Neutrophil (primary cell): ENCODE results near the gene ZNF223.

ENCODE experiments used
- H3K27ac ChIP-seq: fragments of 200-600 bp; sonication (generic); 2 replicates; pipeline ENCODE4 v1.5.1; 2016; ENCODE audit warnings: mild to moderate bottlenecking, moderate library complexity
- H3K27me3 ChIP-seq: fragments of 200-600 bp; sonication (generic); 2 replicates; pipeline ENCODE4 v1.6.0; 2016; ENCODE audit warnings: mild to moderate bottlenecking
- H3K36me3 ChIP-seq: fragments of 200-600 bp; sonication (generic); 2 replicates; pipeline ENCODE4 v1.5.1; 2017
- H3K4me1 ChIP-seq, 2 experiments: fragments of 200-600 bp in 1 of 2; sonication (generic) in 1 of 2; 1 replicate in 1 of 2; 2 replicates in 1 of 2; pipeline versions ENCODE4 v1.5.1 to v1.6.1; 2013 to 2016; ENCODE audit warnings: low read depth in 1 of 2, low read length in 1 of 2, mild to moderate bottlenecking in 1 of 2, moderate library complexity in 1 of 2; ENCODE audit not compliant: control insufficient read depth in 1 of 2, insufficient read depth in 1 of 2
- H3K4me3 ChIP-seq, 2 experiments: fragments of 200-600 bp in 1 of 2; sonication (generic) in 1 of 2; 1 replicate in 1 of 2; 2 replicates in 1 of 2; pipeline ENCODE4 v1.5.1; 2013 to 2016; ENCODE audit warnings: low read depth in 1 of 2, low read length in 1 of 2, mild to moderate bottlenecking in 1 of 2, moderate library complexity in 1 of 2
- H3K9me3 ChIP-seq: fragments of 200-600 bp; sonication (generic); 2 replicates; pipeline ENCODE4 v1.5.1; 2016
- CTCF ChIP-seq: fragments of 200-600 bp; sonication (generic); IDR thresholded peaks from 2 replicates; pipeline ENCODE4 v1.5.1; 2016; ENCODE audit warnings: antibody characterized with exemption

ZNF223 gene

GRCh38 chr19:44025217-44025936, 26.5 kb upstream of the ZNF223 start, which contains the start of gene ZNF222:
TSS of gene ZNF222 (plus strand) at chr19:44025379. CDS start at chr19:44025437, 58 bp downstream.
- Histone ChIP-seq H3K9me3 (no peaks in the 10 kb centered on the region), H3K4me3 (peak within 1 kb of the TSS; percentile 58 to 74), H3K4me1 (peaks cover 8 to 11% of the 10 kb centered on the region in 2 experiments), H3K36me3 (peaks cover 15% of the 10 kb centered on the region), H3K27ac (peak within 1 kb of the TSS; percentile 47), H3K27me3 (no peaks in the 10 kb centered on the region)
- TF ChIP-seq CTCF = no peak

GRCh38 chr19:44026622-44027021, 25.2 kb upstream of the ZNF223 start:
- Histone ChIP-seq H3K4me1 (peaks cover 8 to 11% of the 10 kb centered on the region in 2 experiments), H3K27ac (no peak overlapping the region), H3K4me3 (no peak overlapping the region), H3K9me3 (peaks cover 12% of the 10 kb centered on the region), H3K36me3 (peaks cover 15% of the 10 kb centered on the region), H3K27me3 (no peaks in the 10 kb centered on the region)
- TF ChIP-seq CTCF = no peak

GRCh38 chr19:44032001-44032610, 19.7 kb upstream of the ZNF223 start:
- H3K36me3 ChIP-seq = peaks cover 21% of the 10 kb centered on the region
- no peak overlapping the region for H3K4me3 ChIP-seq
- peaks cover 31% of the 10 kb centered on the region for H3K9me3 ChIP-seq
- no peaks in the 10 kb centered on the region for H3K4me1 ChIP-seq
- no peak overlapping the region for H3K27ac ChIP-seq
- no peak for TF ChIP-seq CTCF
- no peaks in the 10 kb centered on the region for H3K27me3 ChIP-seq

- no peaks in the 10 kb centered on the region for H3K36me3 ChIP-seq
- no peak for TF ChIP-seq CTCF
- no peaks in the 10 kb centered on the region for H3K4me1 ChIP-seq
- no peaks in the 10 kb centered on the region for H3K9me3 ChIP-seq
- no peak overlapping the region for H3K4me3 ChIP-seq
- no peak overlapping the region for H3K27ac ChIP-seq
- no peaks in the 10 kb centered on the region for H3K27me3 ChIP-seq
Measured at GRCh38 chr19:44042147-44042546, 9.7 kb upstream of the ZNF223 start.

GRCh38 chr19:44050740-44051649, 841 bp upstream of the ZNF223 start:
- H3K9me3 ChIP-seq = peaks cover 4% of the 10 kb centered on the region
- H3K4me3 ChIP-seq = peak overlapping the region; percentile 63 to 80
- peaks cover 29% of the 10 kb centered on the region for H3K27me3 ChIP-seq
- no peak for TF ChIP-seq CTCF
- peak overlapping the region; percentile 19 for H3K27ac ChIP-seq
- no peaks in the 10 kb centered on the region for H3K36me3 ChIP-seq
- peaks cover 20 to 21% of the 10 kb centered on the region in 2 experiments for H3K4me1 ChIP-seq
